Activated CD4-positive, CD25-positive, alpha-beta regulatory T cell treated with anti-CD3 and anti-CD28 coated beads, Interleukin-2, amount 50 U/mL, for 72 hours (primary cell): ENCODE results near the gene OMP.
"Not testable (repeated sequence)": the region's sequence is repeated elsewhere in the genome, so short reads cannot be mapped to it uniquely, and the experiment has no call there.

Experiments
- DNase-seq: peaks from one replicate; pipeline ENCODE4 v3.0.0; 2021

Gene OMP

DNA sequence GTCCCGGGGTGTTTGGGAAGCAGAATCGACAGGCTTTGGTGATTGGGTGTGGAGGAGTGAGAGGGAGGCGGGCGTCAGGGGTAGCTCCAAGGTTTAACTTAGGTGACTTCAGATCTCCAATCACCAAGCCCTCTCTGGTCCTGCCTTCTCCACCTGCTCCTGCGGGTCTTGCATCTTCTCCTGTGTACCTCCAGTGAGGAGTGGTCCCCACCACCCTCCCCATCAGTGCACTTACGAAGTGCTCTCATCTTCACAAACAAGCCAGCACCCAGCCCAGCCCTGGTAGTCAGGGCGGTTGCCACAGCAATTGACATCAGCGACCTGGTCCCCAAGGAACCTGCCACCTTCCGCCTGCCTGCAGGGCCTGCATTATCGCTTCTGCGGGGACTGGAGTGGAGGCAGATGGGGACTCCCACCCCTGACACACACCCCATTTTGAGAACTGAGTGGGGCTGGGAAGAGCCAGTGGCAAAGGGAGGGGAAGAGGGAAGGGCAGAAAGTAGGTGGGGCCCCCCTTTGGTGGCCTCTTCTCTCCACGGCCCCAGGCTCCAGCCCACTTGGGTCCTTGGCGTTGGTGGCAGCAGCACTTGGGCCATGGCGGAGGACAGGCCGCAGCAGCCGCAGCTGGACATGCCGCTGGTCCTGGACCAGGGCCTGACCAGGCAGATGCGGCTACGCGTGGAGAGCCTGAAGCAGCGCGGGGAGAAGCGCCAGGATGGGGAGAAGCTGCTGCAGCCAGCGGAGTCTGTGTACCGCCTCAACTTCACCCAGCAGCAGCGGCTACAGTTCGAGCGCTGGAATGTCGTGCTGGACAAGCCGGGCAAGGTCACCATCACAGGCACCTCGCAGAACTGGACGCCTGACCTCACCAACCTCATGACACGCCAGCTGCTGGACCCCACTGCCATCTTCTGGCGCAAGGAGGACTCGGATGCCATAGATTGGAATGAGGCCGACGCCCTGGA is at the start of gene OMP:
Gene OMP (plus strand): TSS at position 595 of the 965 bp plus-strand sequence. CDS start 0 bp downstream, at position 595.
- no peak for DNase-seq

DNA sequence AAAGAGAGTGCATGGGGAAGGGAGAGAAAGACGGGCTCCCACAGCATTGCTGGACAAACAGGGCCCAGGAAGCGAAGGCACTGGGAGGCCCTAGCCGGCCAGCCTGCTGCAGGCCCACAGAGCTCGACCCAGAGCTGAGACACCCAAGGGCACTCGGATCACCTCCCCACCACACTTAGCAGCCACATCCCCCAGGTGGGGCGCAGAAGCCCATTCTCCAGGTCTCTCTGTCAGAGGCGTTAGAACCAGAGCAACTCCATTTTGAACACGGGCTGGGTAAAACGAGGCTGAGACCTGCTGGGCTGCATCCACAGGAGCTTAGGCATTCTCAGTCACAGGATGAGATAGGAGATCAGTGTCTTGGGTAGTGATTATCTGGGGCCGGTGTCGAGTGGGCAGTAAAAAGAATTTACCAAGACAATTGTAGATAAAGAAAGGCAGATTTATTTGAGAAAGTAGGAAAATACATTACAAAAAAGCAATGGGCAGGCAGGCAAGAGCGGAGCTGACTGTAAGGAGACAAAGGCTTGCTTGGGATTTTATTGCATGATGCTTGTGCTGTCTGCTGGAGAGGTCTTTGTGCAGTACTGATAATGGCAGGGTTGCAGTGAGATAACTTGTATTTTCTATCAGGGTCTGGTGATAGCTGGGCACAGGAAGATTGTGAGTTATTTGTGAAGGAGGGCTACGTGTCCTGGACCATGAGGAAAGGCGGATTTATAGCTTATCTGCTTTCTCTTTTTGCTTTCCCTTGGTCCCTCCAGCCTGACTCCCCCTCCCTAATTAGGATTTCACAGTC is 49.2 kb upstream of the OMP start:
- no peak for DNase-seq

GRCh38 chr11:77054084-77054483 is 48.6 kb upstream of the OMP start:
- no peak for DNase-seq

DNA sequence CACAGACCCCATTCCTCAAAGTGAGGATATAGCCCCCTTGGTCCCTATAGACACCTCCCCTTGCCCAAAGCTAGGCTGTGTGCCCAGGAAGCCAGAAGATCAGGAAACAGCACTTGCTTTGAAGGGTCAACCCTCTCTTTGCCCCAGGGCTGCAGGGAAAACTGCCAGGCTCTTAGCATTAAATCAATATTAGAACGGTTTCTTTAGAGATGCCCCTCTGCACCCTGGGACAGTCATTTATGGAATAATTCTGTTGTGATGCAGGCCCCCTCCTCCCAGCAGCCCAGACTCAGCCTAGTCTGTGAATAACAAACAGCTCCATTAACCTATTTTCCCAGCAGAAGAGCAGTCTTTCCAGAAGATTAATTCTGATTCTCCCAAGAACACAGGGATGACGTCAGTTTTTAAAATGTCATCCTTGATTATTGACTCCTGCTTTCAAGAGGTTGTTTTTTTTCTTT is 47.5 kb upstream of the OMP start:
- DNase-seq, result no peak

GRCh38 chr11:77055913-77056312 is 46.7 kb upstream of the OMP start:
- DNase-seq, result no peak

DNA sequence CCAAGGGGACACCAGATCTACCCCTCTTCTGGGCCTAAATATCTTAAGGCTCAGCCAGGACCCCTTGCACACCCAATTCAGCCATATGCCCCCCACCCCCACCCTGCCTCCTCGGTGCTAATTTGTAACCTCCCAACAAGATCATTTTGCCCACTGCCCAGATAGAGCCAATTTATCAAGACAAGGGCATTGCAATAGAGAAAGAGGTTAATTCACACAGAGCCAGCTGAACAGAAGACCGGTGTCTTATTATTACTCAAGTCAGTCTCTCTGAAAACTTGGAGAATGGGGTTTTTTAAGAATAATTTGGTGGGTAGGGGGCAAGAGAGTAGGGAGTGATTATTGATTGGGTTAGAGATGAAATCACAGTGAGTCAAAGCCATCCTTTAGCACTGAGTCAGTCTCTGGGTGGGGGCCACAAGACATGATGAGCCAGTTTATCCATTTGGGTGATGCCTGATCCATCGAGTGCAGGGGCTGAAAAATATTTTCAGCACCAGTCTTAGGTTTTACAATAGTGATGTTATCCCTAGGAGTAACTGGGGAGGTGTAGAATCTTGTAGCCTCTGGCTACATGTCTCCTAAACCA is 45.7 kb upstream of the OMP start:
- DNase-seq, result no peak

DNA sequence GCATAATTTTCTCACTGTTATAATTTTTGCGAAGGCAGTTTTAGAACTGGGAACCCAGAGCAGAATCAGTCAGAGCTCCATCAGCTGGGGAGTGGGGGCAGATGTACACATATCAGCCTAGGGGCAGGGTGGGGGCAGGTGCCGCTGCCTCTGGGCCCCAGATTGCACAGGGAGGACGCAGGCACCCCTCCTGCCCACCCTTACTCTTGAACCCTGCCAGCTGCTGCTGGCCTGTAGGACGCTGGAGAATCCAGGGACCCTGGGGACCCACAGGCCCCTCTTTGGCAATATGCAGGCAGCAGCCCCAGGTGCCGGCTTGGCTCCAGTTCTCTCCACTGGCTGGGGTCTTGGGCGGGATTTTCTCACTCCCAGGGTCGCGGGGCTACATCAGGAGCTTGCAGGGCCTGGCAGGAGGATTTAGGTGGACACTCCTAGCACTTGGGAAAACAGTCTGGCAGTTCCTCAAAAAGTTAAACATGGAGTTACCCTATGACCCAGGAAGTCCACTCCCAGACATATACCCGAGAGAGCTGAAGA is 44.6 kb upstream of the OMP start:
- no peak for DNase-seq

DNA sequence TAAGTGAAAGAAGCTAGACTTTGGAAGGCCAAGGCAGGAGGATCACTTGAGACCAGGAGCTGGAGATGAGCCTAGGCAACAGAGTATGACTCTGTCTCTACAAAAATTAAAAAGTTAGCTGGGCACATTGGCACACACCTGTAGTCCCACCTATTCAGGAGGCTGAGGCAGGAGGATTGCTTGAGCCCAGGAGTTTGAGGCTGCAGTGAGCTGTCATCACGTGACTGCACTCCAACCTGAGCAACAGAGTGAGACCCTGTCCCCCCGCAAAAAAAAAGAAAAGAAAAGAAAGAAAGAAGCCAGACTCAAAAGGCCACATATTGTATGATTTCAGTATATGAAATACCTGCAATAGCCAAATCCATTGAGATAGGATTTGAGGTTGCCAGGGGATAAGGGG is 43.7 kb upstream of the OMP start:
- no peak for DNase-seq

GRCh38 chr11:77059806-77060205 is 42.8 kb upstream of the OMP start:
- DNase-seq, result no peak

DNA sequence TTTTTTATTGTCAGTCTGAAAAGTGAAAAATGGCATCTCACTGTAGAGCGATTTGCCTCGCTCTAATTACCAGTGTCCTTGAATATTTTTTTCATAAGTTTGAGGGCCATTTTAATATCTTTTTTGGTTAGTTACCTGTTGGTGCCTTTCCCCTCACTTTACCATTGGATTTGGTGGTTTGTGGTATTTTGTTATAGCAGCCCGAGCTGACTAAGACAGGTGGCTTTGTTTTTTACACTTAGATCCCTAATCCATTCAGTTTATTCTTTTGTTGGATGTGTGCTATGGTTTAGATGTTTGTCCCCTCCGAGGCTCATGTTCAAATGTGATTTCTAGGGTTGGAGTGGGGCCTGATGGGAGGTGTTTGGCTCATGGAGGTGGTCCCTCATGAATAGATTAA is 42.4 kb upstream of the OMP start:
- no peak for DNase-seq

- not testable (repeated sequence) for DNase-seq
Measured at GRCh38 chr11:77061258-77061657, 41.4 kb upstream of the OMP start.

- no peak for DNase-seq
Measured at GRCh38 chr11:77062924-77063323, 39.7 kb upstream of the OMP start.

DNA sequence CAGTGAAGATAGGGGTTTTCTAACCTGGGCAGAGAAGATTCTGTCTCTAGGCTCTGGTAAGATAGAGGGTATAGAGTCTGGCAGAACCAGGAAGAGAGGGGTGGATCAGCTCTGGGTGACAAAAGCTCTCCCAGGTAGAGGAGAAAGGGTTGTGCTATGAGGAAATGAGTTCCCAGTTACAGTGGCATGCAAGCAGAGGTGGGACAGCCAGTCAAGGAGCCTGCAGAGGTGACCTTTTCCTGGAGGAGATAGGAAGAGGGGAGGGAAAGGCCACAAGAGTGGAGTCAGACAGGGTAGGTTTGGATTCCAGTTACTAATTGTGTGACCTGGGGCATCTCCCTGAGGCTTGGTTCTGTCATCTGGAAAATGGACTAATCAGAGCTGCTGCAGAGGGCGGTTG is 39.2 kb upstream of the OMP start:
- DNase-seq, result no peak

DNA sequence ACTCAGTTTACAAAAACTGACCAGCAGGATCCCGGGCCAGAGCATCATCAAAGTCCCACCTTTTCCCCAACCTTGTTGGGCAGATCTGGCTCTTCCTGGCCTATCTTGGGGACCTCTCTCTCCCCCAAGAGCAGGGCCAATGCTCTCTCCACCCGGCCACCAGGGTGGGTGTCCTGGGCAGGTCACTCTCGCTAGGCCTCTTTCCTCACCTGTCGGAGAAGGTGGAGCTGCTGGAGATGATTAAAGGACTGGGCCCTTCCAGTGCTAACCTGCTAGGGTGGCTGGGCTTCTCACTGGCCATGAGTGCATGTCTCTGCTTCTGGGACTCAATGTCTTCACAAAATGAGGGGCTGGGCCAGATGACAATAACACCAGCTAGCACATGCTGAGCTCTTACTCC is 38.8 kb upstream of the OMP start:
- no peak for DNase-seq

GRCh38 chr11:77064648-77065217 is 37.9 kb upstream of the OMP start:
- no peak for DNase-seq

DNA sequence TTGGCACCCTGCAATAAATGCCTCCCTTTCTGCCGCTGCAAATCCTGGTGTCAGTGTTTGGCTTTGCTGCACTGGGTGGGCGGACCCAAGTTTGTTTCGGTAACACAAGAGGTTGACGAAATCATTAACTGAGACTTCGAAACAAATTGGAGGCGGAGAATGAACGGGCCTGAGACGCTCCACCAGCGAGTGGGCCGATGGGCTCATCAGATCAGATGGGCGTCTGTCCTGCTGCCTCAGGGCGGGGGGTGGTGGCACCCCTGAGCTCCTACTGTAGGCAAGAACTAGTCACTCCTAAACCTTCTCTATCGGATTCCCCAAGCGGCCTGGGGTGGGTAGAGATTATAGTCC is 36.8 kb upstream of the OMP start:
- DNase-seq, result no peak

GRCh38 chr11:77066229-77067042 is 36.2 kb upstream of the OMP start, which contains the start of gene CAPN5:
TSS of gene CAPN5 (plus strand) at chr11:77066971. CDS start at chr11:77084887, 17,916 bp downstream.
- peak; percentile 89 for DNase-seq

DNA sequence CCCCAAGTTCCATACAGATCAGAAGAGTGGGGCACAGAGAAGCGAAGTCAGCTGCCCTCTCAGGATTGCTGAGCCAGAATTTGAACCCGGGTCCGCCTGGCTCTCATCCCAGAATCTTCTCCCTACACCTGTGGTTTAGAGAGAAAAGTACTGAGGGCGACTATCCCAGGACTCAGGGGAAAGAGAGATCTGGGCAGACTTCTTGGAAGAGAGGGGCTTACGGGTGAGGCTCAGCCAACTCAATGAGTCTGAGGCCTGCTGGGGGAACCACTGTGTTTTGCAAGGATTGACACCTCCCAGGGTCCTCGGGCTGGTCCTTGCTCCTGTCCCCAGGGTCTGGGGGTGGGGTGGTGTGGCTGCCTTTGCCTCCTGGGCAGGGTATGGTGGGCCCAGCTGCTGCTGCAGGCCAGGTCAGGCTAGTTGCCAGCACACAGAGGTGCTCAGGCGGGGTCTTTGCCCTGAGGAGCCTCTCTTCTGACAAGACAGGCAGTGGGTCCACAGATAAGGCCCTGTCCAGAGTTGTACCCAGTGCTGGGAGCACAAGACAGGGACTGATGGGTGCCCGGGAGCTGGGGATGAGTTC is 34.7 kb upstream of the OMP start:
- no peak for DNase-seq

GRCh38 chr11:77068457-77069335 is 33.9 kb upstream of the OMP start:
- DNase-seq, result no peak

GRCh38 chr11:77069336-77069968 is 33.2 kb upstream of the OMP start:
- no peak for DNase-seq
